Activated naive CD4-positive, alpha-beta T cell treated with anti-CD3 and anti-CD28 coated beads for 36 hours (primary cell): Measurements from ENCODE around the gene GLIS2. TPM values are rescaled to one million over a fixed set of nuclear protein-coding genes. Genes with fewer than 3 reads are reported as not detected.
"Not testable (repeated sequence)": the region's sequence is repeated elsewhere in the genome, so short reads cannot be mapped to it uniquely, and the experiment has no call there.

ENCODE experiments used
- CTCF ChIA-PET: fragments of 350-600 bp; sonication (Branson Sonifier 250); formaldehyde crosslinking; loops from one replicate; lab custom pipeline; 2021; ENCODE audit warnings: antibody characterized with exemption; lab: Charles Lee
- DNase-seq: peaks from one replicate; pipeline ENCODE4 v3.0.0-alpha.2; 2020
- H3K27ac Mint-ChIP-seq: one replicate; pipeline ENCODE4 v1.8.0; 2021; ENCODE audit warnings: mild to moderate bottlenecking, mixed read lengths
- H3K27me3 Mint-ChIP-seq: one replicate; pipeline ENCODE4 v1.8.0; 2021; ENCODE audit warnings: low read depth, mixed read lengths
- H3K36me3 Mint-ChIP-seq: one replicate; pipeline ENCODE4 v1.8.0; 2021; ENCODE audit warnings: low read depth, mixed read lengths
- H3K4me1 Mint-ChIP-seq: one replicate; pipeline ENCODE4 v1.8.0; 2021; ENCODE audit warnings: low read depth, mixed read lengths
- H3K4me3 Mint-ChIP-seq: one replicate; pipeline ENCODE4 v1.8.0; 2021; ENCODE audit warnings: mild to moderate bottlenecking, moderate library complexity, mixed read lengths
- H3K9me3 Mint-ChIP-seq: one replicate; pipeline ENCODE4 v1.8.0; 2021; ENCODE audit warnings: mixed read lengths
- intact Hi-C: fragments of 100-400 bp; cut with micrococcal nuclease; formaldehyde crosslinking; loops from one replicate; pipeline ENCODE4 v1.15.1; 2023
- total RNA-seq, 2 experiments: library from RNA; stranded (reverse); gene quantifications; one replicate each; pipeline ENCODE4 v1.2.3, GENCODE V29; 2021

Gene GLIS2
- total RNA-seq, 2 experiments from 2014 or later, result 0.12 to 0.24 TPM

GRCh38 chr16:4333308-4333638, 17.4 kb downstream of the GLIS2 start:
- Mint-ChIP-seq H3K4me3 (no peak overlapping the region), H3K4me1 (peaks cover 2% of the 10 kb centered on the region), H3K36me3 (no peaks in the 10 kb centered on the region), H3K9me3 (no peaks in the 10 kb centered on the region), H3K27me3 (no peaks in the 10 kb centered on the region), H3K27ac (no peak overlapping the region)
- CTCF ChIA-PET, result interaction anchor here (0.7 to 9.2 kb wide), 3 partner anchors 43 to 71 kb away, joined by 3 to 80 read pairs (median 3); no protein-coding TSS in a partner anchor
- no peak for DNase-seq
- intact Hi-C loops, result no loop called here

GRCh38 chr16:4333714-4334113, 17.8 kb downstream of the GLIS2 start:
- H3K27me3 Mint-ChIP-seq, H3K4me3 Mint-ChIP-seq, DNase-seq, H3K36me3 Mint-ChIP-seq, H3K4me1 Mint-ChIP-seq, intact Hi-C loops, H3K9me3 Mint-ChIP-seq, H3K27ac Mint-ChIP-seq: not testable (repeated sequence)
- CTCF ChIA-PET, result interaction anchor here (0.9 to 9.2 kb wide), 2 partner anchors 44 to 72 kb away, joined by 3 to 80 read pairs; no protein-coding TSS in a partner anchor

DNA sequence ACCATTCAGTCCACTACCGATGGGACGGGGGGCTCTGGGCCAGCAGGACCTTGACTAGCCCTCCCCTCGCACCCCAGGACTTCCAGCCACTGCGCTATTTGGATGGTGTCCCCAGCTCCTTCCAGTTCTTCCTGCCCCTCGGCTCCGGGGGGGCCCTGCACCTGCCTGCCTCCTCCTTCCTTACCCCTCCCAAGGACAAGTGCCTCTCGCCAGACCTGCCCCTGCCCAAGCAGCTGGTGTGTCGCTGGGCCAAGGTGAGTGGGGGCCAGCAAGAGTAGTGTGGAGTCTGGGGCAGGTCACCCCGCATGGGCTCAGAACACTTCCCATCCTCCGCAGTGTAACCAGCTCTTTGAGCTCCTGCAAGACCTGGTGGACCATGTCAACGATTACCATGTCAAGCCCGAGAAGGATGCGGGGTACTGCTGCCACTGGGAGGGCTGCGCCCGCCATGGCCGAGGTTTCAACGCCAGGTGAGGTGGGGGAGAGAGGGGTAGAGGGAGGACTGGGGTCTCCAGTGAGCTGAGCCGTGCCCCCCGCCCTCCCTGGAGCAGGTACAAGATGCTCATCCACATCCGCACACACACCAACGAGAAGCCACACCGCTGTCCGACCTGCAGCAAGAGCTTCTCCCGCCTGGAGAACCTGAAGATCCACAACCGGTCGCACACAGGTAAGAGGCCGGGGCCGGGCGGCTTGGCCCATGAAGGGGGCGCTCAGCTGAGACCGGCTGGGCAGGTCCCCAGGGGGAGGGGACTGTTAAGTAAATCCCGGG, 19.0 kb downstream of the GLIS2 start:
- Mint-ChIP-seq H3K4me3 (no peak overlapping the region), H3K9me3 (no peaks in the 10 kb centered on the region), H3K27ac (no peak overlapping the region), H3K4me1 (no peaks in the 10 kb centered on the region), H3K27me3 (no peaks in the 10 kb centered on the region), H3K36me3 (peaks cover 2% of the 10 kb centered on the region)
- CTCF ChIA-PET, result interaction anchor here (0.6 to 9.2 kb wide), 3 partner anchors 11 to 45 kb away, joined by 3 to 80 read pairs (median 3); no protein-coding TSS in a partner anchor
- intact Hi-C loops, result no loop called here
- DNase-seq, result no peak

GRCh38 chr16:4336701-4337539, 21.1 kb downstream of the GLIS2 start:
- no peak for DNase-seq
- no peak overlapping the region for H3K27ac Mint-ChIP-seq
- intact Hi-C loops, result no loop called here
- H3K27me3 Mint-ChIP-seq, result no peaks in the 10 kb centered on the region
- H3K4me1 Mint-ChIP-seq, result no peaks in the 10 kb centered on the region
- CTCF ChIA-PET, result interaction anchor here (1.2 kb wide), 1 partner anchor 48 kb away, joined by 3 read pairs; no protein-coding TSS in a partner anchor
- no peaks in the 10 kb centered on the region for H3K9me3 Mint-ChIP-seq
- peaks cover 2% of the 10 kb centered on the region for H3K36me3 Mint-ChIP-seq
- no peak overlapping the region for H3K4me3 Mint-ChIP-seq

- no peaks in the 10 kb centered on the region for H3K27me3 Mint-ChIP-seq
- CTCF ChIA-PET, result interaction anchor here (1.2 kb wide), 1 partner anchor 49 kb away, joined by 3 read pairs; no protein-coding TSS in a partner anchor
- no peak overlapping the region for H3K4me3 Mint-ChIP-seq
- no peaks in the 10 kb centered on the region for H3K9me3 Mint-ChIP-seq
- DNase-seq, result no peak
- no peaks in the 10 kb centered on the region for H3K4me1 Mint-ChIP-seq
- intact Hi-C loops, result no loop called here
- H3K36me3 Mint-ChIP-seq, result peaks cover 2% of the 10 kb centered on the region
- H3K27ac Mint-ChIP-seq, result no peak overlapping the region
Measured at GRCh38 chr16:4337540-4338088, 21.7 kb downstream of the GLIS2 start.

DNA sequence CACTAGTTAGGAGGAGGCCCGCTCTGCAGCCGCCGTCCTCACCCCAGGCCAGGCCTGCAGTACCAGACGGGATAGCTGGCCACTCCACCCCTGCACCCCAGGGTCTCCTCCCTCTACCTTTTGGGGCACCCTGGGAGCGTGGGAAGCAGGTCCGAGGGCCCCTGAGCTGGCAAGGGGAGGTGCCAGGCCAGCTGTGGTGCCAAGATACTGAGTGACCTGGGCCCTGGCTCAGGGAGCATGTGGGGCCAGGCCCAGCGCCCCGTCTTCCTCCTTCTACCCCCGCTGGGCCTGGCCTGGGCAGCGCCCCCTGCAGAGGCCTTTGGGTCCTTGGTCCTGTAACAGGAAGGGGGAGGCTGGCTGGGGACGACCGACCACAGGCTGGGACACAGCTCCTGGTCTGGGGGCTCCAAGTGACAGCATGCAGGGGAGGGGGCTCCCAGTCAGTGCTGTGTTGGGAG, 22.3 kb downstream of the GLIS2 start:
- Mint-ChIP-seq H3K4me3 (no peak overlapping the region), H3K27ac (no peak overlapping the region), H3K27me3 (no peaks in the 10 kb centered on the region), H3K9me3 (no peaks in the 10 kb centered on the region), H3K4me1 (no peaks in the 10 kb centered on the region), H3K36me3 (peaks cover 2% of the 10 kb centered on the region)
- CTCF ChIA-PET, result interaction anchor here (1.2 kb wide), 1 partner anchor 49 kb away, joined by 3 read pairs; no protein-coding TSS in a partner anchor
- DNase-seq, result no peak
- intact Hi-C loops, result no loop called here

- Mint-ChIP-seq H3K36me3 (peaks cover 2% of the 10 kb centered on the region), H3K9me3 (no peaks in the 10 kb centered on the region), H3K4me3 (no peak overlapping the region), H3K27ac (no peak overlapping the region), H3K27me3 (no peaks in the 10 kb centered on the region), H3K4me1 (peaks cover 4% of the 10 kb centered on the region)
- DNase-seq, result no peak
- intact Hi-C loops, result no loop called here
- CTCF ChIA-PET, result no interaction called here
Measured at GRCh38 chr16:4338712-4339299, 22.9 kb downstream of the GLIS2 start.

DNA sequence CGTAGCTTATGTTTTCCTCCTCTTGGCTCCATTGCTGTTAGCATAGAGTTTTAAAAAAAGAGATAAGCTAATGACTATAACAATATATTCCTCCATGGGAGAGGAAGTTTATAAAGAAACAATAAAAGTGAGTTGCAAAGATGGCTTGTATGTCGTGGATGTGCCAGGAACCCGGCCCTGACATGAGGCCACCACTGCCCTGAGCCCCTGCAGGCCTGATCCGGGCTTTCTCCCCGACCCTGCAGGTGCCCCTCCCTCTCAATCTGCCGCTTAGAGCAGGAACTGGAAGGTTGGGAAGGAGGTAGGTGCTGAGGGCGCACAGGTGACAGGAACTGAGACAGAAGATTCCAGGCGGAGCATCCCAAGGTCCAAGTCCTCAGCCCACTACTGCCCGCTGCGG, 23.6 kb downstream of the GLIS2 start:
- CTCF ChIA-PET, result no interaction called here
- intact Hi-C loops, result no loop called here
- H3K36me3 Mint-ChIP-seq, result peaks cover 2% of the 10 kb centered on the region
- H3K27ac Mint-ChIP-seq, result no peak overlapping the region
- H3K4me1 Mint-ChIP-seq, result peaks cover 5% of the 10 kb centered on the region
- H3K27me3 Mint-ChIP-seq, result no peaks in the 10 kb centered on the region
- no peaks in the 10 kb centered on the region for H3K9me3 Mint-ChIP-seq
- no peak for DNase-seq
- no peak overlapping the region for H3K4me3 Mint-ChIP-seq

DNA sequence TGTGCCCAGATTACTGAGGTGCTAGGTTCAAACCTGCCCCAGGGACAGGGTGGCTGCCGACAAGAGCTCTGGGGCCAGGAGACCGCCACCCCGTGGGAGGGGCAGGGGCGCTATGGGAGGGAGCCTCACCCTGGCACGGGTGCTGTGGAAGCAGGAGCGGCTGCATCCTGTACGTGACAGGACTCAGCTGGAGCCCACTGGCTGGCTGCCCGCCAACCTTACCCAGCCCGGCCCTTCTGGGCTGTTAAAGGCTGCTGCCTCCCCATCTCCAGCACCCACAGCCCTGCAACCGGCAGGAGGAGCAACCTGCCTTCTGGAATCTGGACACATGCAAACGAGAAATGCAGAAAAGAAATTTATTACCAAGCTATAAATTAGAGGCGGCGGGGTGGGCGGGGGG, 24.0 kb downstream of the GLIS2 start:
- Mint-ChIP-seq H3K4me1 (peaks cover 5% of the 10 kb centered on the region), H3K4me3 (no peak overlapping the region), H3K36me3 (peaks cover 4% of the 10 kb centered on the region), H3K27me3 (no peaks in the 10 kb centered on the region), H3K9me3 (no peaks in the 10 kb centered on the region), H3K27ac (no peak overlapping the region)
- CTCF ChIA-PET, result no interaction called here
- DNase-seq, result no peak
- intact Hi-C loops, result no loop called here

- Mint-ChIP-seq H3K27me3 (no peaks in the 10 kb centered on the region), H3K4me3 (no peak overlapping the region)
Measured at GRCh38 chr16:4340443-4340842, 24.6 kb downstream of the GLIS2 start.

GRCh38 chr16:4341250-4341649, 25.4 kb downstream of the GLIS2 start:
- no peak for DNase-seq
- no peaks in the 10 kb centered on the region for H3K9me3 Mint-ChIP-seq
- no peak overlapping the region for H3K27ac Mint-ChIP-seq
- no peak overlapping the region for H3K4me3 Mint-ChIP-seq
- peaks cover 7% of the 10 kb centered on the region for H3K4me1 Mint-ChIP-seq
- intact Hi-C loops, result no loop called here
- CTCF ChIA-PET, result interaction anchor here (0.7 to 1.2 kb wide), 3 partner anchors 9 to 52 kb away, joined by 3 to 4 read pairs (median 4); no protein-coding TSS in a partner anchor
- H3K36me3 Mint-ChIP-seq, result peaks cover 4% of the 10 kb centered on the region
- H3K27me3 Mint-ChIP-seq, result no peaks in the 10 kb centered on the region

More at GRCh38 chr16:4340443-4340842, 24.6 kb downstream of the GLIS2 start:
- CTCF ChIA-PET, result interaction anchor here (0.7 kb wide), 1 partner anchor 50 kb away, joined by 3 read pairs; no protein-coding TSS in a partner anchor
- H3K4me1 Mint-ChIP-seq, result peaks cover 5% of the 10 kb centered on the region
- intact Hi-C loops, result no loop called here
- H3K27ac Mint-ChIP-seq, result no peak overlapping the region
- H3K9me3 Mint-ChIP-seq, result no peaks in the 10 kb centered on the region
- no peak for DNase-seq
- H3K36me3 Mint-ChIP-seq, result peaks cover 4% of the 10 kb centered on the region
